NCI-H1436 treated with DMSO at 0.1 percent for 48 hours (cell line): Measurements from ENCODE around the gene ATP8B3.

Experiments used
- DNase-seq: peaks from one replicate; lab custom pipeline; 2025; lab: John Stamatoyannopoulos, UW

Gene ATP8B3

DNA sequence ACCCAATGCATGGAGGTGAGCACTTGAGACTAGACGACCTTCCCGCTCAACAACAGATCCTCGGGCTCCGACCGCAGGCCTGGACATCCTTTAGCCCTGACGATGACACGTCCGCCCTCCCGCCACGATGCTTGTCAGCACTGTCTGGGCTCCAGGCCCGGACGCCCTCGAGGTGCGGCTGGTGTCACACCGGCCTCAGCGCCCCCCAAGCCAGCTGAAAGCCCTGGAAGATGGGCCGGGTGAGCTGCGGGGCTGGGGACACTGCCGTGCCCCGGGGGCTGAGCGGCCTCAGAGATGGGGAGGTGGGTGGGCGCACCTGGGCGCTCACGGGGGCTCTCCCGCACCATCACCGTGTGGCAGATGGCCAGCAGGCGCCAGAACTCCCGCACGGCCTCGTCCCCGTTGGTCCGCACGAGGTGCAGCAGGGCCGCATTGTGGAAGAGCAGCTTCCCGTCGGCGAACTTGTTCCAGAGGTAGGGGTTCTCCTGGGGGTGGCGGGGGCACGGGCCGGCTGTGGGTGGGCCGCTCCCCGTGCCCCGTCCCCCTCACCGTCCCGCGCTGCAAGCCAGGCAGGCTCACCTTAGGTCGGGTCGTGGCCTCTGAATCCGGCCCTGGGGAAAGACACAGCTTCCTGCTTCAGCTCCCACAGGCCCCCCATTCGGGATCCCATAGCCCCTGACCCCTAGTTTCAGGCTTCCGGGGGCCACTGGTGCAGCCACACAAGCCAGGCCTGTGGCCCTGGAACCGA is 15.5 kb downstream of the ATP8B3 start:
- DNase-seq: no peak

DNA sequence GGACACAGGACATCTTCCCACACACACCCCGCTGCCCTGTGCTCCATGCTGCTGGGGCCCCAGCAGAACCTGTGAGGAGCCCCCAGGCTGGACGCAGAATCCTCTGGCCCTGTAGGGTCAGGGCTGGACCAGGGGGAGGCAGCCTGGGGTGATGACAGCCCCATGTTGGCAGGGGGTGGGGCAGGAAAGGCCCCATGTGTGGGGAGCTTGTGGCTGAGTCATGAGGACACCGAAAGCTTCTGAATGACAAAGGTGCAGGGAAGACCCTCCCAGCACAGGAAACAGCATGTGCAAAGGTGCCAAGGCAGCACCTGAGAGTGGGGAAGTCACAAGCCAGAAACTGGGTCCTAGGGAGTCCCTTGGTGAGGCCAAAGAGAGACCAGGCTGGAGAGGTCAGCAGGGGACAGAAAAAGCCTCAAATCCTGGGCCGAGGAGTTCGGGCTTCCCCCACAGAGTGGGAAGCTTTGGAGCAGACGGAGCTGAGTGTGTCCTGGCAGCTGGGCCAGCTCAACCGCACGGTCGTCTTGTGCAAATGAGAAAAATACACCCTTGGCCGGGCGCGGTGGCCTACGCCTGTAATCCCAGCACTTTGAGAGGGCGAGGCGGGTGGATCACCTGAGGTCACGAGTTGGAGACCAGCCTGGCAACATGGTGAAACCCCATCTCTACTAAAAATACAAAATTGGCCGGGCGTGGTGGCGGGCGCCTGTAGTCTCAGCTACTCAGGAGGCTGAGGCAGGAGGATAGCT is 17.5 kb downstream of the ATP8B3 start:
- DNase-seq: no peak

DNA sequence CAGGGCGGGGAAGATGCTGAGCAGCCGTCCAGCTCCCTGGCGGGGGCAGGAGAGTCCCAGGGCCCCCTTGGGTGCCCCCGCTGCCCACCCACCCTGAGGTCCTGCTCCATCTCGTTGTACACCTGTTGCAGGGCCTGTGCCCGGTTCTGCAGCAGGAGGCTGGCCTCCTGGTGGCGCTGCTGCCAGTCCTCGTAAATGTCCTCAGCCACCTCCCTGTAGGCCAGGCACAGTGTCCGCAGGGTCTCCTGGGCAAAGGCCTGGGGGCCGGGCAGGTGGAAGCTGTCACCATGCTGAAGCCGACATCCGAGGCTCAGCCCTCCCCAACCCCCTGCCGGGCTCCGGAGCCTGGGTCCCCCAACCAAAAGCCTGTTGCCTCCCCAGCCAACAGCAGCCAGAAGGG is 20.2 kb downstream of the ATP8B3 start:
- no peak for DNase-seq

GRCh38 chr19:1790054-1790792 is 21.9 kb downstream of the ATP8B3 start:
- no peak for DNase-seq

DNA sequence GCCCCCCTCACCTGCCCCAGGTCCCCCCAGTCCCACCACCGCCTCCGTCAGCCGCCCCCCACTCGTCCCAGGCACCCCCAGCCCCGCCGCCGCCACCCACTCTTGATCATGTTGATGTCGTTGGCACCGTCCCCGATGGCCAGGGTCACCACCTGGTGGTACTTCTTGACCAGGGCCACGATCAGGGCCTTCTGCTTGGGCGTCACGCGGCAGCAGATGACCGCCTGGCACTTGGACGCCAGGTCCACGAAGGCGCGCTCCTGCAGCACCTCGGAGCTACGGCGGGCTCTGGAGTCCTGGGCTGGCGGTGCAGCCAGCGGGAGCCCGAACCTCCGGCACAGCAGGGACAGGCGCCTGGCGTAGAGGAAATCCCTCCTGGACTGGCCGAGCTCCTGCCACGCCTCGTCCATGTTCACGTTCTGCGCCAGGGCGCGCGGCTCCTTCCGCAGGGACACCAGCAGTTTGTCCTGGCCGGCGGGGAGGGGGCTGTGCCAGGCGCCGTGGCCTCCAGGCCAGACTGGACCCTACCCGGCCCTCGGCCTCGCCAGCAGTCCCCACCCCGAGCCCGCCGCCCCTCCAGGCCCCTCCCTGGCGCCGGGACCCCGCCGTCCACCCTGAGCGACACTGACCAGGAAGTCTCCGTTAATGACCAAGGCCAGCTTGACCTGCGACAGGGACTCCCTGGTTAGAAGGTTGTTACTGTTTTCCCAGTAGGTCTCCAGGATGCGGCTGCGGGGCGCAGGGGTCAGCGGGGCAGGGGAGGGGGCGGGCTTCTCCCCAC is 22.6 kb downstream of the ATP8B3 start:
- no peak for DNase-seq

- DNase-seq: no peak
Measured at GRCh38 chr19:1787116-1787515, 25.0 kb downstream of the ATP8B3 start.

DNA sequence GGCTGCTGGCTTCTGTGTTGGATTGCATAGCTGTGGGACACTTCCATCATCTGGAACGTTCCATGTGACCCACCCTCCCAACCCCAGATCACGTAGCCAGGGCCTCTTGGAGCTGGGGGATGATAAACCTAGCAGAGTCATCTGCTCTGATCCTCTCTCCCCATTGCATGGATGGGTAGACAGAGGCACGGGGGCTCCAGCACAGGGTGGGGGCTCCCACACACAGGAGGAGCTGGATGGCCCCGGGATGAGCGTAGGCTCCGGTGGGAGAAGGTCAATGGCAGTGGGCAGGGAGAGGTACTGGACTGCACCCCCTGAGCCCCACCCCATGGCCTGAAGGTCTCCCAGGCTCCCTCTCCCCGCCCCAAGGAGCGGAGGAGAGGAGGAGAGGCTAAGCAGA is 25.4 kb downstream of the ATP8B3 start:
- no peak for DNase-seq

GRCh38 chr19:1785310-1785709 is 26.8 kb downstream of the ATP8B3 start:
- DNase-seq: no peak

GRCh38 chr19:1783874-1784273 is 28.2 kb downstream of the ATP8B3 start:
- no peak for DNase-seq

DNA sequence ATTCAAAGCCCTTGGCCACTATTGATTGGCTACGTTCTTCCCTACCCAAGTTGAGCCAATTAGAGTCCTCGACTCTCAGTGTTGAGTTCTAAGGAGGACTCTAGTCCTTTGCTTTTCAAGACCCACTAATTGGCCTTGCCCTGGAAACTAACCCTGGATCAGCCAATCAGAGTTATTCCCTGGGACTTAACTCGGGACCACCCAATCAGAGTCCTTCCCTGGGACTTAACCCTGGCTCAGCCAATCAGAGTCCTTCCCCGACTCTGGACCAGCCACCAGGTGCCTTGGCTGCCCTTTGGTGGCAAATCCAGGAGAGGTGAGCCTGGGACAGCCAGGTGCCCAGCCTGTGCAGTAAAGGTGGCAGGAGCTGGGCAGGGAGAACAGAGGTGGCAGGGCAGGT is 28.7 kb downstream of the ATP8B3 start:
- no peak for DNase-seq

- no peak for DNase-seq
Measured at GRCh38 chr19:1782521-1782920, 29.6 kb downstream of the ATP8B3 start.

GRCh38 chr19:1780272-1780958 is 31.7 kb downstream of the ATP8B3 start:
- DNase-seq: no peak

- DNase-seq: no peak
Measured at GRCh38 chr19:1779574-1779973, 32.5 kb downstream of the ATP8B3 start.

DNA sequence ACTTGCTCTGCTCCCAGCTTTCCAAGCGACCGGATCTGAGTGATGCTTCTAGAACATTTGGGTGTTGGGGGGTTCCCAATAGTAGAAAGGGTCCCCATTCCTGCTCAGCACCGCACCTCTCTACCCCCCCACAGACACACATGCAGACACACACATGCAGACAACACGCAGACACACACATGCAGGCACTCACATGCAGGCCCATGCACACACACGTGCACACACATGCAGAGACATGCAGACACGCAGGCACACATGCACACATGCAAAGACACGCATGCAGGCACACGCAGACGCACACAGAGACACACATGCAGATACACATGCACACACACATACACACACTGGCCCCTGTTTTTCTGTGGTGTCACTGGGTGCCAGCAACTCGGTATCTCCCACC is 34.9 kb downstream of the ATP8B3 start:
- no peak for DNase-seq

DNA sequence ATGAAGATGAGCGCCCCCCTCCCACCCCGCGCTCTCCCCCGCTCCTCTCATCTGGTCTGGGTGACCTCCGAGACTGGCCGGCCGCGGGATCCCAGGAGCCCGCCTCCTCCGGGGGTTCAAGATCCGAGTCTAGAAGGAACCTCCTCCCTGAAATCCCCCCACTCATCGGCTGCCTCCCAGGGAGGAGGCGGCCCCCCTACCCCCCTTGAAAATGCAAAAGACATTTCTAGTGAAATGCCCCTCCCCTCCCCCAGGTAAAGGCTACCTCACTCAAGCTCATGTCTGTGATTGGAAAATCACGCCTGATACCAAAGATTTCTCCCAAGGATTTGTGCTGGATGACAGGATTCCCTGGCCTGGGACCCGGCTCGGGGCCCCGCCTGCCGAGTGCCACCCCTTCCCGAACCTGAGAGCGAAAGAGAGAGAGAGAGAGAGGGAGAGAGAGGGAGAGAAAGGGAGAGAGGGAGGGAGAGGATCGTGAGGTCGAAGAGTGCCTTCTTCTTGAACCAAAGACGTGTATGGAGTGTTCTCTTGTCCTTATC is 35.4 kb downstream of the ATP8B3 start:
- no peak for DNase-seq

DNA sequence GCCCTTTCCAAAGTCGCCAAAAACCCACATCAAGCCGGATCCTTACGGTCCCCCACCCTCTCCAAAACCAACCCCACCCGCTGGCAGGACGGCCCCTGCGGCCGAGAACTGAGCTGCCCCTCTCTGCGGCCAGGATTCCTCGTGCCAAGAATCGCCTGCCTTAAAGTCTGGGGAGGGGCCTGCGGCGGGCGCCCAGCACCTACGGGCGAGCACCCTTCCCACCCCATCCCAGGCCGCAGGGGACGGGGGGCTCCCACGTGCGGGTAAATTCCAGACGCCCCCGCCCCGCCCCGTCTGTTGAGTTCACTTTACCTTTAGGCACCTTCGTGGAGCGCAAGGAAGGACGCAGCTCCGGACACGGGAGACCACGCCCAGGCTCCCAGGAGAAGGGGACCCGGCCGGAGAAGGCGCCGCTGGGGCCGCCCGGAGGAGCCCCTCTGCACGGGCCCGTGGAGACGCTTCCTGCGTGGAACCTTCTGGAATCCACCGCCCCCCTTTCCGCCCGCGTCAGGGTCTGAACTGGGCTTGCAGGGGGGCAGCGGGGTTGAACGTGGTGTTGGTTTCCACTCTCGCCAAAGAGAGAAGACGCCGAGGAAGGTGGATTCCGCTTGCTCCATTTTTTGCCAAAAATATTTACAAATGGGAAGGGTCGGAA is 36.0 kb downstream of the ATP8B3 start:
- no peak for DNase-seq

DNA sequence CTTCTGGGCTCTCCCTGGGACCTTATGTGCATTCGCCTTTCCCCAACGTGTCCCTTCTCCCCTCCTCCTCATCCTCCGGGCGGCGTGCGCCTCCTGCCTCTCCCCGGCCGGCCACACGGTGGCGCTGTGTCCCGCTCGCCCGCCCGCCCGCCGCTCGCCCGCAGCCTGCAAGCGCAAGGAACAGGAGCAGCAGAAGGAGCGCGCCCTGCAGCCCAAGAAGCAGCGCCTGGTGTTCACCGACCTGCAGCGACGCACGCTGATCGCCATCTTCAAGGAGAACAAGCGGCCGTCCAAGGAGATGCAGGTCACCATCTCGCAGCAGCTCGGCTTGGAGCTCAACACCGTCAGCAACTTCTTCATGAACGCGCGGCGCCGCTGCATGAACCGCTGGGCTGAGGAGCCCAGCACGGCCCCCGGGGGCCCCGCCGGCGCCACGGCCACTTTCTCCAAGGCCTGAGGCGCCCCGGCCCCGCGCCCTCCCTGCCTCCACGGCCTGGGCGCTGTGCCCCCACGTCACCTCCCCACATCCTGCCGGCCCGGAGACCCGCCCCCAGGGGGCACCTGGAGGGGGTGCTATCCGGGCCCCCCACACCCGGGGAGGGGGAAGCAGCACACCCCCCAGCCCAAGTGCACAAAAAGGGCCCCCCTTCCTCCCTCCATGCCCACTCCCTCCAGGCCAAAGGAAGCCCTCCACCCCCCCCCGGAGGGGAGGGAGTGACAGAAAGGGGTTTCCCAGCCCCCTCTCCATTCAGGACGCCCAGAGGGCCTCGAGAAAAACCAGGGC is 36.9 kb downstream of the ATP8B3 start:
- DNase-seq: no peak

DNA sequence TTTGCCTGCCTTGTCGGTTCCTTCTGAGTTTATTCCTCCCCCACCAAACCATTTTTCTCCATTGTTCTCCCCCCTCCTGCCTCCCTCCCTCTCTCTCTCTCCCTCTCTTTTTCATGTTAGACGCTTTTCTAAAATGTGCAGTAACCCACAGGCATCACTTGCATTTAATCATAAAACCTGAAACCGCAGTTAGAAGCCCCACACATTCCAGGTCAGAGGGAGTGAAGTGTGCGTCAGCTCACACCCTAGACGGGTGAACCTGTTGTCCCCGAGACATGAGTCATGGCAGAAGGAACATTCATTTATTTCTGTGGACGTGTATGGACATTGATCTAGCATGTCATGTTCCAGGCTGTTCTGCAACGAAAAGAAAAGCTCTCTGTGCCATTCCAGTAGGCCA is 38.9 kb downstream of the ATP8B3 start:
- no peak for DNase-seq

DNA sequence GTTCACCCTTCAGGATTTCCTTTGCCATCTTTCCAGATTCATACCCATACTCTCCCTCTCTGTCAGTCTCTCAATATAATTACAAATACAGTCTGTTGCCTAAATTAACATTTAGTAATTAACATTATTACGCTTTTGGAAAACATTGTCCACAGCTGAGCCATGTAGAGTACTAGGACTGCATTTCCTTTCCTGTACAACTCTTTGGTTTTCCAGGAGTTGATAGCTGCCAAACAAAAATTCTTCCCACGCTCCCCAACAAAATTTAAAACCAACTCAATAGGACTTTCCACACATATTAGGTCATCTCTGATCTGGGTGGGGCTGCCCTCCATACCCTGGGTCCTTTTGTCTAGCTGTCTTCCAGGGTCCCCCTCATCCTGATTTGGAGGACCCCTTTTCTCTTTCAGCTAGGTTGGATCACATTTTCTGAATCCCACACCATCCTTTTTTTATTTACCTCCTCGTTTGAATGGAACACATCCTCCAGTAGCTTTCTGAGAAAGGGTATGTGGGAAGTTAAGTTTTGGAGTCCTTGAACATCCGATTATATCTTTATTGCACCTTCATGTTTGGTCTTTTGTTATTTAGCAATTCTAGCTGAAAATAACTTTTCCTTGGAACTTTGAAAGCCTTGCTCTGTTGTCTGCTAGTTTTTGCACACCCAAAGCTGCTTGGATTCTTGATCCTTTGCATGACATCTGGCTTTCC is 41.1 kb downstream of the ATP8B3 start:
- no peak for DNase-seq
